HG03460 (cell line): Measurements from ENCODE around the gene FLAD1.

Experiments
- ATAC-seq: cut with Tn5 transposase; IDR thresholded peaks from one replicate; pipeline ENCODE4 v1.9.1; 2021; ENCODE audit not compliant: unreplicated experiment

Gene FLAD1

GRCh38 chr1:154982897-154983648 lies at the start of gene FLAD1:
FLAD1 (plus strand) TSS chr1:154983344; CDS start chr1:154983695, 351 bp downstream.
- peak; percentile 99 for ATAC-seq

- ATAC-seq, result no peak
Measured at GRCh38 chr1:154934358-154934948, 48.7 kb upstream of the FLAD1 start.

GRCh38 chr1:154935749-154936554 lies 47.2 kb upstream of the FLAD1 start:
- ATAC-seq, result no peak

GRCh38 chr1:154936555-154937084 lies 46.5 kb upstream of the FLAD1 start, which contains the start of gene PMVK:
PMVK (minus strand) TSS chr1:154936719; CDS start chr1:154936685, 34 bp downstream.
- ATAC-seq, result peak; percentile 72

- ATAC-seq, result peak; percentile 45
Measured at GRCh38 chr1:154937085-154937987, 45.8 kb upstream of the FLAD1 start.

GRCh38 chr1:154937988-154938386 lies 45.2 kb upstream of the FLAD1 start:
- ATAC-seq, result no peak

GRCh38 chr1:154938604-154939399 lies 44.3 kb upstream of the FLAD1 start:
- no peak for ATAC-seq

GRCh38 chr1:154940213-154940560 lies 43.0 kb upstream of the FLAD1 start:
- no peak for ATAC-seq

GRCh38 chr1:154940651-154941194 lies 42.4 kb upstream of the FLAD1 start:
- no peak for ATAC-seq

- ATAC-seq, result no peak
Measured at GRCh38 chr1:154941333-154942013, 41.7 kb upstream of the FLAD1 start.

- no peak for ATAC-seq
Measured at GRCh38 chr1:154943649-154944400, 39.3 kb upstream of the FLAD1 start.

- no peak for ATAC-seq
Measured at GRCh38 chr1:154944401-154945159, 38.6 kb upstream of the FLAD1 start.

GRCh38 chr1:154945160-154945961 lies 37.8 kb upstream of the FLAD1 start:
- no peak for ATAC-seq

- ATAC-seq, result no peak
Measured at GRCh38 chr1:154945962-154946850, 36.9 kb upstream of the FLAD1 start.

GRCh38 chr1:154948079-154948478 lies 35.1 kb upstream of the FLAD1 start:
- no peak for ATAC-seq
